Breast epithelium (tissue), 4 donors: Measurements from ENCODE around the gene CHST1. TPM values are rescaled to one million over a fixed set of nuclear protein-coding genes. Genes with fewer than 3 reads are reported as not detected.

Experiments
- DNase-seq, 2 donors: peaks; one replicate each; pipeline ENCODE4 v3.0.0-alpha.2; 2019; ENCODE audit warnings: low spot score in 2 of 2
- H3K27ac ChIP-seq, 2 donors: fragments of 200-600 bp; sonication (generic) in 1 of 2; one replicate each; pipeline ENCODE4 v1.5.1; 2016 to 2019; ENCODE audit warnings: mild to moderate bottlenecking in 1 of 2
- H3K27me3 ChIP-seq, 2 donors: fragments of 200-600 bp; sonication (generic) in 1 of 2; one replicate each; pipeline versions ENCODE4 v1.5.1 to v1.6.0; 2017 to 2019; ENCODE audit warnings: control low read depth in 1 of 2, mild to moderate bottlenecking in 1 of 2
- H3K36me3 ChIP-seq: fragments of 200-600 bp; one replicate; pipeline ENCODE4 v1.5.1; 2019
- H3K4me1 ChIP-seq, 2 donors: fragments of 200-600 bp; sonication (generic); one replicate each; pipeline ENCODE4 v1.5.1; 2016 to 2019; ENCODE audit warnings: control low read depth in 1 of 2
- H3K4me3 ChIP-seq, 3 donors: fragments of 200-600 bp; sonication (generic); 1 replicate in 2 of 3; 2 replicates in 1 of 3; pipeline ENCODE4 v1.5.1; 2016 to 2019; ENCODE audit warnings: mild to moderate bottlenecking in 3 of 3, moderate library complexity in 2 of 3
- H3K9me3 ChIP-seq, 2 donors: fragments of 200-600 bp; sonication (generic) in 1 of 2; one replicate each; pipeline ENCODE4 v1.5.1; 2016 to 2019; ENCODE audit warnings: control low read depth in 1 of 2
- POLR2A ChIP-seq: fragments of 450-650 bp; IDR thresholded peaks from one replicate; pipeline ENCODE4 v1.6.1; 2016; ENCODE audit warnings: antibody characterized with exemption, mild to moderate bottlenecking, moderate library complexity
- POLR2AphosphoS5 ChIP-seq, 3 donors: sonication (generic); formaldehyde crosslinking; IDR thresholded peaks; one replicate each; pipeline ENCODE4 v1.6.1; 2017; ENCODE audit warnings: antibody characterized with exemption in 3 of 3
- intact Hi-C: fragments of 100-400 bp; cut with DNase I; formaldehyde crosslinking; loops from one replicate; pipeline ENCODE4 v1.15.1; 2023; ENCODE audit warnings: low total_unique reads
- total RNA-seq, 3 donors: library from RNA; depleted of rRNA; stranded (reverse); fragments of >200 nt; gene quantifications; one replicate each; pipeline ENCODE4 v1.1.0, GENCODE V29; 2016
- TF ChIP-seq, protein P1 (sequence below), 3 donors: fragments of 450-650 bp; IDR thresholded peaks; one replicate each; pipeline ENCODE4 v1.5.1; 2016 to 2017; ENCODE audit warnings: antibody characterized with exemption in 3 of 3, mild to moderate bottlenecking in 3 of 3, moderate library complexity in 3 of 3

Gene CHST1
- total RNA-seq, 3 donors from 2014 or later = 1.8 to 3.6 (median 2.2) TPM

DNA sequence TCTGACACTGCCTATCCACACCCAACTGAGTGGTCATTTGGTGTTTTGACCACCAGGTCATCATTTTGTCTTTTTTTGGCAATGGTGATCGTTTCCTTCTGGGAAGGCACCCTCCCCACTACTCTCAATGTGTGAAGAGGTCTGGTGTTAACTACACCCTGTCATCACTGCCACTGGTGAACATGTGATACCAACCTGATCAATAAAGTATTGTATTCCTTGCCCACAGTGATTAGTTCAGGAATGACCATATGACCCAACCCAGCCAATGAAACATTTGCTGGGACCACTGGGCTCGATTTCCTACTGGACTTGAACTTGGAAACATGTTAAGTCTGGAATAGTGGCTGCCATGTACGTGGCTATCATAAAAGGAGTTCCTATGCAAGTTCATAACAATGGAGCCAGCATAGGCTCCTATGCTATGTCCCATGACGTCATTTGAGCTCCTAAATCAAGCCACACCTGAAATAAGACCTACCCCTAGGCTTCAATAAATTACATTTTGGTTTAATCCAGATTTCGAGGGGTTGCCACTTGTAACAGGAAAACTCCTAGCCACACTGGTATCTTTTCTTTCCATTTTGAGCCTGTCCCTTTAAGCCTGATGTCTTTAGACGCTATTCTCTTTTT, 51.1 kb downstream of the CHST1 start:
- H3K27me3 ChIP-seq = peaks cover 0 to 5% of the 10 kb centered on the region in 2 donors
- intact Hi-C loops = no loop called here
- no peak overlapping the region for H3K27ac ChIP-seq
- no peak for DNase-seq
- H3K9me3 ChIP-seq = no peaks in the 10 kb centered on the region
- TF ChIP-seq, protein P1, sequence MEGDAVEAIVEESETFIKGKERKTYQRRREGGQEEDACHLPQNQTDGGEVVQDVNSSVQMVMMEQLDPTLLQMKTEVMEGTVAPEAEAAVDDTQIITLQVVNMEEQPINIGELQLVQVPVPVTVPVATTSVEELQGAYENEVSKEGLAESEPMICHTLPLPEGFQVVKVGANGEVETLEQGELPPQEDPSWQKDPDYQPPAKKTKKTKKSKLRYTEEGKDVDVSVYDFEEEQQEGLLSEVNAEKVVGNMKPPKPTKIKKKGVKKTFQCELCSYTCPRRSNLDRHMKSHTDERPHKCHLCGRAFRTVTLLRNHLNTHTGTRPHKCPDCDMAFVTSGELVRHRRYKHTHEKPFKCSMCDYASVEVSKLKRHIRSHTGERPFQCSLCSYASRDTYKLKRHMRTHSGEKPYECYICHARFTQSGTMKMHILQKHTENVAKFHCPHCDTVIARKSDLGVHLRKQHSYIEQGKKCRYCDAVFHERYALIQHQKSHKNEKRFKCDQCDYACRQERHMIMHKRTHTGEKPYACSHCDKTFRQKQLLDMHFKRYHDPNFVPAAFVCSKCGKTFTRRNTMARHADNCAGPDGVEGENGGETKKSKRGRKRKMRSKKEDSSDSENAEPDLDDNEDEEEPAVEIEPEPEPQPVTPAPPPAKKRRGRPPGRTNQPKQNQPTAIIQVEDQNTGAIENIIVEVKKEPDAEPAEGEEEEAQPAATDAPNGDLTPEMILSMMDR (IDR thresholded peaks at IDR 0.05) = no peak
- TF ChIP-seq POLR2A (no peak), POLR2AphosphoS5 (IDR thresholded peaks at IDR 0.05) (no peak)
- H3K4me3 ChIP-seq = no peak overlapping the region
- H3K4me1 ChIP-seq = no peaks in the 10 kb centered on the region
- no peaks in the 10 kb centered on the region for H3K36me3 ChIP-seq

DNA sequence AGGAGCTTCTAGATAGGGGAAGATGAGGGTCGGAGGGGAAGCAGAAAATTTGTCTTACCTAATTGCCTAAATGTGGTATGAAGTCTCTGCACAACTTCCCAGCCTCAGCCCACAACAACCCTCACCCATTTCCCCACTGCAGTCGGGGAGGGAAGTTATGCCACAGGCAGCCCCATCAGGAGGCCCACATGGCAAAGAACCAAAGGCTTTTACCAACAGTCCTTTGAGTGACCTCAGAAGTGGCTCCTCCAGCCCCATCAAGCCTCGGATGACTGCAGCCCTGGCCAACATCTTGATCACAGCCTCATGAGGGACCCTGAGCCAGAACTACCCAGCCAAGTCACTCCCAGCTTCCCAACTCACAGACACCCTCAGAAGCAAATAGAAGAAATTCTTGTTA, 54.8 kb downstream of the CHST1 start:
- Histone ChIP-seq H3K36me3 (no peaks in the 10 kb centered on the region), H3K27ac (no peak overlapping the region), H3K9me3 (no peaks in the 10 kb centered on the region), H3K27me3 (peaks cover 0 to 10% of the 10 kb centered on the region in 2 donors), H3K4me1 (no peaks in the 10 kb centered on the region), H3K4me3 (no peak overlapping the region)
- intact Hi-C loops = no loop called here
- no peak for DNase-seq
- TF ChIP-seq, protein P1 (IDR thresholded peaks at IDR 0.05) = no peak
- TF ChIP-seq POLR2AphosphoS5 (IDR thresholded peaks at IDR 0.05) (no peak), POLR2A (no peak)

DNA sequence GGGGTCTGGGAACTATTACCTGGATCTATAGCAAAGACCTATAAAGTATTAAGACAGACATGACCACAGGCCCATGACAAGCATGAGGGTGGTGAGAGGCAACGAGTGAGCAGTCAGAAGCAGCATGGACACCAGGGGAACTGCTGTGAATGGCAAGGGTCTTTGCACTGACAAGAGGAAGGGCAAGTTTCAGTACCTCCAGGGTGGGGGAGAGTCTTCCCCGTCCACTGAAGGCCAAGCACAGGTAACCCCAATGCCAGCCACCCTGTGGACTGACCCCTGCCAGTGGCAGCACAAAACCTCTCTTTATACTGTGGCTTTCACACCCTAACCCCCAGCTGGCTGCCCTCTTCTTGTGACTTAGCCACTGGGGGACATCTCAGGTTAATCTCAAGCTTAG, 55.5 kb downstream of the CHST1 start:
- DNase-seq = no peak
- H3K36me3 ChIP-seq = no peaks in the 10 kb centered on the region
- H3K9me3 ChIP-seq = no peaks in the 10 kb centered on the region
- H3K27ac ChIP-seq = no peak overlapping the region
- intact Hi-C loops = no loop called here
- H3K4me3 ChIP-seq = no peak overlapping the region
- H3K27me3 ChIP-seq = peaks cover 0 to 10% of the 10 kb centered on the region in 2 donors
- no peaks in the 10 kb centered on the region for H3K4me1 ChIP-seq
- no peak for TF ChIP-seq POLR2A
- TF ChIP-seq, protein P1 (IDR thresholded peaks at IDR 0.05) = no peak
- no peak for TF ChIP-seq POLR2AphosphoS5 (IDR thresholded peaks at IDR 0.05)

DNA sequence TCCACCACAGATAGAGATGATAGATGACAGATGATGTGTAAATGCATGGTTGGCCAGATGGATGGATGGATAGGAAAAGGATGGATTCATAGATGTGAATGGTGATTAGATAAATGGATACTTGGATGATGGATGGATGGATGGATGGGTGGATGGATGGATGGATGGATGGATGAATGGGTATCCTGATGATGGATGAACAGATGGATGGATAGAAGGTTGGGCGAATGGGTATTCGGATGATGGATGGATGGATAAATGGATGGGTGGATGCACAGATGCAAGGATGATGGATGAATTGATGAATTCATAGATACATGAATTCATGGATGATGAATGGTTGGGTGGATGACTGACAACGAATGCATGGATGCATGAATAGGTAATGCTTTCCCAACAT, 56.1 kb downstream of the CHST1 start:
- no peak for DNase-seq
- Histone ChIP-seq H3K4me1 (no peaks in the 10 kb centered on the region), H3K27me3 (peaks cover 0 to 10% of the 10 kb centered on the region in 2 donors), H3K9me3 (no peaks in the 10 kb centered on the region), H3K36me3 (no peaks in the 10 kb centered on the region), H3K27ac (no peak overlapping the region), H3K4me3 (no peak overlapping the region)
- TF ChIP-seq POLR2A = no peak
- TF ChIP-seq POLR2AphosphoS5 (IDR thresholded peaks at IDR 0.05) = no peak
- TF ChIP-seq, protein P1 (IDR thresholded peaks at IDR 0.05) = no peak
- intact Hi-C loops = no loop called here

DNA sequence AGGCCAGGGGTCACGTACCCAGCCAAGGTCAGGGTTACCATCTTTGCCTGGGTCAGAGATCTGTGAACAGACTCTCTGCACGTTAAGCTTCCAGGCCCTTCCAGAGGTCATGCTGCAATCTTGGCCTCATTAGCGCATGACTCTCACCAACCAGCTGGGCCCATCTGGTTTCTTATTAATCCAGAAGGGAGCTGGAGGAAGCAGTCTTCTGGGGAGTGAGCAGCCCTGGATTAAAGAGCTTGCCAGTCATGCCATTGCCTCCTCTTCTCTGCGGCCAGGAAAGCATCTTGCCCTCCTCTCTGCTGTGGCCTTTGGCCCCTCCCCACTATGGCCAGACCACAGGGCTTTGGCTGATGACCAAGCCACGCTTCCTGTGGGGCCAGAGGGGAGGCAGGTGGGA, 57.4 kb downstream of the CHST1 start:
- H3K36me3 ChIP-seq = no peaks in the 10 kb centered on the region
- H3K27ac ChIP-seq = no peak overlapping the region
- no peak overlapping the region for H3K4me3 ChIP-seq
- TF ChIP-seq, protein P1 (IDR thresholded peaks at IDR 0.05) = no peak
- TF ChIP-seq POLR2AphosphoS5 (IDR thresholded peaks at IDR 0.05) (no peak), POLR2A (no peak)
- peaks cover 0 to 10% of the 10 kb centered on the region in 2 donors for H3K27me3 ChIP-seq
- H3K4me1 ChIP-seq = no peaks in the 10 kb centered on the region
- intact Hi-C loops = no loop called here
- no peaks in the 10 kb centered on the region for H3K9me3 ChIP-seq
- no peak for DNase-seq
